Endothelial cell of umbilical vein (primary cell): ENCODE results near the gene PPP1CA. TPM values are rescaled to one million over a fixed set of nuclear protein-coding genes. Genes with fewer than 3 reads are reported as not detected.

Source experiments
- BruUV-seq: library from RNA; stranded (reverse); fragments of 400-500 nt; replicated peaks from 2 replicates; lab custom pipeline; 2021; lab: Mats Ljungman, UMichigan
- CTCF ChIA-PET: fragments of 300-600, 350-600 bp; sonication (Branson Sonifier 250); formaldehyde crosslinking; loops from one replicate; lab custom pipeline; 2021; ENCODE audit warnings: antibody characterized with exemption, inconsistent platforms; lab: Charles Lee
- POLR2A ChIA-PET: fragments of 300-600, 350-600 bp; sonication (Branson Sonifier 250); formaldehyde crosslinking; loops from one replicate; lab custom pipeline; 2021; ENCODE audit warnings: antibody characterized with exemption, inconsistent platforms; lab: Charles Lee
- DNase-seq: peaks from one replicate; pipeline ENCODE4 v3.0.0-alpha.2; 2011; ENCODE audit warnings: low read depth, low spot score
- FAIRE-seq: peaks from 2 replicates; lab custom pipeline; 2011; peaks lifted over from hg19 to GRCh38; lab: Jason Lieb, UNC
- H2AFZ ChIP-seq: 2 replicates; pipeline ENCODE4 v1.6.0; 2012; ENCODE audit warnings: low read depth, low read length, control low read depth, inconsistent platforms
- H3K27ac ChIP-seq: 2 replicates; pipeline ENCODE4 v1.5.1; 2011; ENCODE audit warnings: low read depth, mild to moderate bottlenecking, control low read depth, low read length, moderate library complexity; ENCODE audit not compliant: insufficient read depth
- H3K27me3 ChIP-seq, 2 experiments: 2 replicates each; pipeline versions ENCODE4 v1.6.0 to v1.6.1; 2011; ENCODE audit warnings: low read length in 2 of 2, mixed read lengths in 1 of 2; ENCODE audit not compliant: control insufficient read depth in 2 of 2, insufficient read depth in 2 of 2
- H3K36me3 ChIP-seq, 2 experiments: 2 replicates in 1 of 2; 3 replicates in 1 of 2; pipeline ENCODE4 v1.5.1; 2011; ENCODE audit warnings: low read length in 2 of 2, mild to moderate bottlenecking in 1 of 2, moderate library complexity in 1 of 2; ENCODE audit not compliant: control insufficient read depth in 2 of 2, insufficient read depth in 2 of 2; ENCODE audit errors: extremely low read depth in 1 of 2
- H3K4me1 ChIP-seq: 3 replicates; pipeline ENCODE4 v1.5.1; 2011; ENCODE audit warnings: mild to moderate bottlenecking, low read length; ENCODE audit not compliant: control insufficient read depth, insufficient read depth; ENCODE audit errors: extremely low read depth
- H3K4me2 ChIP-seq: 2 replicates; pipeline ENCODE4 v1.6.1; 2011; ENCODE audit warnings: low read length, control low read depth, mixed read lengths; ENCODE audit not compliant: insufficient read depth
- H3K4me3 ChIP-seq, 3 experiments: fragments of 200-600 bp in 1 of 3; sonication (generic), shearing (Covaris generic) in 1 of 3; replicated peaks in 1 of 3; 2 replicates each; pipeline ENCODE4 v1.5.1; 2011 to 2016; ENCODE audit warnings: control low read depth in 3 of 3, low read length in 3 of 3, mild to moderate bottlenecking in 2 of 3, inconsistent platforms in 1 of 3, low read depth in 1 of 3, moderate library complexity in 1 of 3; ENCODE audit not compliant: insufficient read depth in 1 of 3
- H3K79me2 ChIP-seq: 2 replicates; pipeline ENCODE4 v1.6.0; 2012; ENCODE audit warnings: low read length, inconsistent platforms; ENCODE audit not compliant: control insufficient read depth, insufficient read depth
- H3K9ac ChIP-seq: replicated peaks from 2 replicates; pipeline ENCODE3; 2011; ENCODE audit warnings: low read length, control low read depth; ENCODE audit not compliant: insufficient read depth; ENCODE audit errors: extremely low read depth
- H3K9me1 ChIP-seq: replicated peaks from 3 replicates; pipeline ENCODE4 v1.6.0; 2011; ENCODE audit warnings: mild to moderate bottlenecking, low read length; ENCODE audit not compliant: control insufficient read depth, insufficient read depth; ENCODE audit errors: extremely low read depth
- H3K9me3 ChIP-seq: replicated peaks from 2 replicates; pipeline ENCODE4 v1.5.1; 2012; ENCODE audit warnings: low read length, inconsistent platforms; ENCODE audit not compliant: control insufficient read depth, insufficient read depth
- H4K20me1 ChIP-seq: replicated peaks from 2 replicates; pipeline ENCODE3; 2011; ENCODE audit warnings: mild to moderate bottlenecking, low read length; ENCODE audit not compliant: control insufficient read depth, insufficient read depth; ENCODE audit errors: extremely low read depth
- CTCF ChIP-seq, 2 donors: IDR thresholded peaks; 1 replicate in 1 of 2; 2 replicates in 1 of 2; pipeline ENCODE4 v1.5.1; 2011; ENCODE audit warnings: low read length in 2 of 2, mild to moderate bottlenecking in 2 of 2, moderate library complexity in 2 of 2, control low read depth in 1 of 2, inconsistent platforms in 1 of 2, low read depth in 1 of 2; ENCODE audit not compliant: insufficient read depth in 1 of 2; ENCODE audit errors: extremely low read depth in 1 of 2
- EZH2 ChIP-seq: IDR thresholded peaks from 2 replicates; pipeline ENCODE4 v1.6.1; 2012; ENCODE audit warnings: borderline replicate concordance, low read depth, mild to moderate bottlenecking, moderate library complexity, low read length, inconsistent platforms; ENCODE audit not compliant: severe bottlenecking
- FOS ChIP-seq: IDR thresholded peaks from 2 replicates; pipeline ENCODE4 v1.6.1; 2011; ENCODE audit warnings: mild to moderate bottlenecking, low read length, moderate library complexity, borderline replicate concordance; ENCODE audit not compliant: insufficient read depth
- GATA2 ChIP-seq: IDR thresholded peaks from 2 replicates; pipeline ENCODE4 v1.7.0; 2011; ENCODE audit warnings: low read depth, mild to moderate bottlenecking, moderate library complexity, mixed read lengths, low read length; ENCODE audit not compliant: insufficient read length, insufficient read depth
- JUN ChIP-seq: IDR thresholded peaks from 2 replicates; pipeline ENCODE4 v1.6.1; 2011; ENCODE audit warnings: borderline replicate concordance, low read depth; ENCODE audit not compliant: insufficient read length, insufficient read depth
- MAX ChIP-seq: IDR thresholded peaks from 2 replicates; pipeline ENCODE4 v1.6.1; 2011; ENCODE audit not compliant: insufficient read depth, insufficient read length
- MYC ChIP-seq: IDR thresholded peaks from one replicate; pipeline ENCODE4 v1.6.1; 2011; ENCODE audit warnings: mild to moderate bottlenecking, low read depth, low read length
- POLR2A ChIP-seq: IDR thresholded peaks from 2 replicates; pipeline ENCODE4 v1.6.1; 2012; ENCODE audit warnings: low read depth, mild to moderate bottlenecking, control low read depth, low read length
- POLR2AphosphoS5 ChIP-seq: IDR thresholded peaks from 2 replicates; pipeline ENCODE4 v1.6.1; 2012; ENCODE audit warnings: low read depth, mild to moderate bottlenecking, control low read depth, low read length, moderate library complexity; ENCODE audit not compliant: insufficient read depth
- dilution Hi-C: fragments of 300-500 bp; cut with MboI; formaldehyde crosslinking; loops from one replicate; pipeline ENCODE4 v1.15.0; 2019; ENCODE audit warnings: low sequenced_read_pairs; ENCODE audit not compliant: extremely low pct_ligation_motif_present
- intact Hi-C: fragments of 100-400 bp; cut with micrococcal nuclease; formaldehyde crosslinking; loops from one replicate; pipeline ENCODE4 v1.10.0; 2022
- polyA plus RNA-seq, 4 experiments: library from polyadenylated mRNA; depleted of rRNA in 3 of 4; stranded (reverse) in 3 of 4; unstranded in 1 of 4; fragments of >200 nt; gene quantifications; 2 replicates each; pipeline versions ENCODE4 v1.2.1 to v1.2.3, GENCODE V29; 2011 to 2012; ENCODE audit warnings: missing spikeins in 1 of 4
- total RNA-seq: library from RNA; stranded (reverse); gene quantifications from 2 replicates; pipeline ENCODE4 v1.2.3, GENCODE V29; 2021

The PPP1CA gene
- total and polyA plus RNA-seq, 2 donors (not counting 3 experiments of a cell fraction or from before 2014, with no cell fraction given) = 192 to 419 TPM

DNA sequence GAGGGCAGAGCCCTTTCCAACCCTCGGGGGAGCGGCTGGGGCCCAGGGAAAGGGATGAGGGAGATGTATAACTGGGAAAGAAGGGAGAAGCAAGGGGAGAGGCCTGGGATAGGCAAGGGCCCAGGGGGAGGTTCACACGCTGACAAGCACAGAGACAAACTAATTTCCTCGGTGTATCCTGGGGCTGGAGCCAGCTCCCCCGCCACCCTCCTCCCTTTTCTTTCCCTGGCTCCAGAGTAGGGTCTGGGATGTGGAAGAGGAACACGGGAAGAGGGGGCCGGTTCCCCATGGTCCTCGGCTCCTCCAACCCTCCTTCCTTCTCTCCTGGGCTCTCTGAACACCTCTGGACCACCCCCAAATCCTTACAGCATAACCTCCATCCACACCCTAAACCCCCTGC is 35.1 kb downstream of the PPP1CA start:
- ChIA-PET CTCF (interaction anchor here (0.9 to 2.0 kb wide), 2 partner anchors 15 to 16 kb away, joined by 3 to 6 read pairs; no protein-coding TSS in a partner anchor), POLR2A (no interaction called here)
- no peaks in the 10 kb centered on the region for H3K9me3 ChIP-seq
- dilution Hi-C loops (no loop called here), intact Hi-C loops (no loop called here)
- no peaks in the 10 kb centered on the region for H3K27me3 ChIP-seq
- no peak overlapping the region for H3K27ac ChIP-seq
- no peaks in the 10 kb centered on the region for H3K9me1 ChIP-seq
- H3K4me1 ChIP-seq = peaks cover 23% of the 10 kb centered on the region
- no peak overlapping the region for H2AFZ ChIP-seq
- peaks cover 8% of the 10 kb centered on the region for H3K79me2 ChIP-seq
- H4K20me1 ChIP-seq = no peaks in the 10 kb centered on the region
- no peak overlapping the region for H3K9ac ChIP-seq
- TF ChIP-seq MAX (no peak), POLR2A (no peak), JUN (no peak), CTCF (IDR thresholded peaks at IDR 0.05; ENCODE audit: extremely low read depth in 1 of 2, insufficient read depth in 1 of 2, low read depth in 1 of 2, low read length in 2 of 2) (no peak), MYC (no peak), FOS (no peak), EZH2 (no peak), GATA2 (no peak), POLR2AphosphoS5 (no peak)
- FAIRE-seq = no peak
- H3K36me3 ChIP-seq = no peaks in the 10 kb centered on the region
- no peak overlapping the region for H3K4me3 ChIP-seq
- BruUV-seq = no TSS peak
- DNase-seq = no peak
- no peak overlapping the region for H3K4me2 ChIP-seq
